Jurkat, Clone E6-1 (cell line): ENCODE data around the gene ZBTB11.
"Not testable (repeated sequence)": the region's sequence is repeated elsewhere in the genome, so short reads cannot be mapped to it uniquely, and the experiment has no call there.

Experiments
- DNase-seq: peaks from one replicate; pipeline ENCODE4 v3.0.0-alpha.2; 2011; ENCODE audit warnings: low read depth, low spot score
- H3K4me3 ChIP-seq: 2 replicates; pipeline ENCODE4 v1.5.1; 2011; ENCODE audit warnings: mild to moderate bottlenecking, low read length, control low read depth, moderate library complexity

The ZBTB11 gene

GRCh38 chr3:101656651-101657050 is 20.3 kb downstream of the ZBTB11 start:
- no peak overlapping the region for H3K4me3 ChIP-seq
- DNase-seq: no peak

GRCh38 chr3:101646726-101647125 is 30.2 kb downstream of the ZBTB11 start:
- no peak overlapping the region for H3K4me3 ChIP-seq

GRCh38 chr3:101643861-101644613 is 32.9 kb downstream of the ZBTB11 start:
- no peak overlapping the region for H3K4me3 ChIP-seq
- peak; percentile 58 for DNase-seq

More at GRCh38 chr3:101646726-101647125, 30.2 kb downstream of the ZBTB11 start:
- no peak for DNase-seq

GRCh38 chr3:101643009-101643844 is 33.7 kb downstream of the ZBTB11 start:
- no peak overlapping the region for H3K4me3 ChIP-seq
- DNase-seq: no peak

- DNase-seq: no peak
- H3K4me3 ChIP-seq: no peak overlapping the region
Measured at GRCh38 chr3:101642441-101642840, 34.5 kb downstream of the ZBTB11 start.

- not testable (repeated sequence) for DNase-seq, H3K4me3 ChIP-seq
Measured at GRCh38 chr3:101641397-101642115, 35.4 kb downstream of the ZBTB11 start.

- no peak for DNase-seq
- H3K4me3 ChIP-seq: no peak overlapping the region
Measured at GRCh38 chr3:101640256-101640655, 36.7 kb downstream of the ZBTB11 start.

- no peak overlapping the region for H3K4me3 ChIP-seq
- DNase-seq: no peak
Measured at GRCh38 chr3:101639280-101639963, 37.5 kb downstream of the ZBTB11 start.

- no peak for DNase-seq
Measured at GRCh38 chr3:101638261-101638745, 38.6 kb downstream of the ZBTB11 start.

GRCh38 chr3:101637451-101637850 is 39.5 kb downstream of the ZBTB11 start:
- no peak overlapping the region for H3K4me3 ChIP-seq
- no peak for DNase-seq

More at GRCh38 chr3:101638261-101638745, 38.6 kb downstream of the ZBTB11 start:
- H3K4me3 ChIP-seq: no peak overlapping the region

GRCh38 chr3:101635954-101636798 is 40.8 kb downstream of the ZBTB11 start:
- no peak overlapping the region for H3K4me3 ChIP-seq
- DNase-seq: peak; percentile 48

GRCh38 chr3:101635345-101635744 is 41.6 kb downstream of the ZBTB11 start:
- no peak overlapping the region for H3K4me3 ChIP-seq
- no peak for DNase-seq

GRCh38 chr3:101634591-101635196 is 42.2 kb downstream of the ZBTB11 start:
- DNase-seq: no peak
- H3K4me3 ChIP-seq: no peak overlapping the region

GRCh38 chr3:101633186-101633585 is 43.7 kb downstream of the ZBTB11 start:
- H3K4me3 ChIP-seq: no peak overlapping the region
- DNase-seq: no peak

- no peak for DNase-seq
- no peak overlapping the region for H3K4me3 ChIP-seq
Measured at GRCh38 chr3:101632586-101632985, 44.3 kb downstream of the ZBTB11 start.

GRCh38 chr3:101631959-101632358 is 45.0 kb downstream of the ZBTB11 start:
- H3K4me3 ChIP-seq, DNase-seq: not testable (repeated sequence)

- H3K4me3 ChIP-seq: no peak overlapping the region
Measured at GRCh38 chr3:101631098-101631796, 45.7 kb downstream of the ZBTB11 start.

More at GRCh38 chr3:101631098-101631796, 45.7 kb downstream of the ZBTB11 start:
- DNase-seq: no peak
